Stimulated activated CD4-positive, alpha-beta T cell treated with anti-CD3 and anti-CD28 coated beads, Interleukin-4, amount 100 ng/mL, for 48 hours (primary cell): ENCODE measurements around the gene MBTPS2.
"Not testable (repeated sequence)": the region's sequence is repeated elsewhere in the genome, so short reads cannot be mapped to it uniquely, and the experiment has no call there.

Experiments
- DNase-seq, 2 donors: peaks; one replicate each; pipeline ENCODE4 v3.0.0-alpha.2; 2020; ENCODE audit warnings: low read depth in 2 of 2

MBTPS2 gene

DNA sequence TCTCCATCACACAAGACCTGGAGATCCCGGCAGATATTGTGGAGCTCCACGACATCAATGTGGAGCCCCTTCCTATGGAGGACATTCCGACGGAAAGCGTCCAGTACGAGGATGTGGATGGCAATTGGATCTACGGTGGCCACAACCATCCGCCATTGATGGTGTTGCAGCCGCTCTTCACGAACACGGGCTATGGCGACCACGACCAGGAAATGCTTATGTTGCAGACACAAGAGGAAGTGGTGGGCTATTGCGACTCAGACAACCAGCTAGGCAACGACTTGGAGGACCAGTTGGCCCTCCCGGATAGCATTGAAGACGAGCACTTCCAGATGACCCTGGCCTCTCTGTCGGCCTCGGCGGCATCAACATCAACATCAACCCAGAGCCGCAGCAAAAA lies 17.1 kb downstream of the MBTPS2 start:
- no peak for DNase-seq

GRCh38 chrX:21863241-21863640 lies 23.8 kb downstream of the MBTPS2 start:
- no peak for DNase-seq

- DNase-seq, result no peak
These were observed 26.0 kb downstream of the MBTPS2 start for GRCh38 chrX:21865436-21865835.

DNA sequence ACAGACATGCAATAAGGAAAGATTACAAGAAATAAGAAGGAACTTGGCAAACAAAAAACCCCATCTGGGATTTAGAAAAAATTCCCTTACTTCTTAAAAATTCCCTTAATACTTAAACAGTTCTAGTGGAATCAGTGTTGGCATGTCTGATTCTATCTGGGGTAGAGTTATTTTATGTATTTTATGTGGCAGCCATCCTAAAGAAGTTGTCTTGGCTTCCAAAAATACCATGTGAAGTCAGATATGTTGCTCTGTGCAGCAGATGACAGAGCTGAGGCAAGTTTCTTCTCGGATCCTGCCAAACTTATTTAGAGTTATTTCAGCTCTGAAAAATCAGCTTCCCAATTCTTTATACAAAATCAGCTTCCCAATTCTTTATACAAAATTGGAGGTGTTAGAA lies 31.1 kb downstream of the MBTPS2 start:
- no peak for DNase-seq

DNA sequence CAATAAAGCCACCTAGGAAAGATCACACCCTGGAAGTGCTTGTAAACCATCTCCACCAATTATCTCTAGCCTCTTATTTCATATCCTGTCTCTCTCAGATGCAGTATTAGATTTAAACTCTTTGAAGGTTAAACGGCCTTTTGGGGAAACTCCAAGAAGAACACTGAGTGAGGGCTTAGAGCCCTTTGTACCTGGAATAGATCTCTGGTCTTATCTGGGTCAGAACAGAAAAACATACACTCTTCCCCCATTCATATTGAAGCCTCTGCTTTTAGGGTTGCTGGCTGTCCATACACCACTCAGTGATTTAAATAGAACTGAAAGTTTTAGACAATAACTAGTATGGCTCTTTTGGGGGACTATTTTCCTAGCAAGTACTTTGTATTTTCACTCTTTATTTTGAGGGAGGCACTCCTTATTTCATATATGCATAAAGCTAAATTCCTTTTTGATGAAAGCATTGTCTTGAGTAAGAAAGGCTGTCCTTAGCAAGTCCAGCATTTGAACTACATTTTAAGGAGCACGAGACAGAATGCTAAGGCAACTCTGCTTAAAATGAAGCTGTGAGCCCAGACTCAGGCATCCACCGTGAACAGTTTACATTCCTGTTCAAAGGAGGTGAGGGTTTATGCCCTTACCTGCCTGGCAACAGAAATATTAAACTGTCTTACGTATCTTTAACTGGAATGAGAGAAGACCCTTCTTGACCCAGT lies 33.8 kb downstream of the MBTPS2 start:
- no peak for DNase-seq

DNA sequence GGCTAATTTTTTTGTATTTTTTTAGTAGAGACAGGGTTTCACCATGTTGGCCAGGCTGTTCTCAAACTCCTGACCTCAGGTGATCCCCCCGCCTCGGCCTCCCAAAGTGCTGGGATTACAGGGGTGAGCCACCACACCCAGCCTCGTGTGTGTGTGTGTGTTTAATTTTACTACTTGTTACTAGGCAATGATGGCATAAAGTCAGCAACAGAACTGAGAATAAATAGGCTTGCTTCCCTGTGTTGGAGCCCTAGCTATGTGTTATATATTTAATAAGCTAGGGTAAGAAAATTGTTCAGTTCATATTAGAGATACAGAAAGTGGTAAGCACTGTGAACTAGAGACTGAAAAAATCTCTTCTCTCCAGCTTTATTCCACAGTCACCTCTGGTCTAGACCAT lies 34.8 kb downstream of the MBTPS2 start:
- DNase-seq, result not testable (repeated sequence)

GRCh38 chrX:21875013-21875412 lies 35.6 kb downstream of the MBTPS2 start:
- no peak for DNase-seq

GRCh38 chrX:21881881-21882574 lies 42.6 kb downstream of the MBTPS2 start:
- DNase-seq, result no peak

DNA sequence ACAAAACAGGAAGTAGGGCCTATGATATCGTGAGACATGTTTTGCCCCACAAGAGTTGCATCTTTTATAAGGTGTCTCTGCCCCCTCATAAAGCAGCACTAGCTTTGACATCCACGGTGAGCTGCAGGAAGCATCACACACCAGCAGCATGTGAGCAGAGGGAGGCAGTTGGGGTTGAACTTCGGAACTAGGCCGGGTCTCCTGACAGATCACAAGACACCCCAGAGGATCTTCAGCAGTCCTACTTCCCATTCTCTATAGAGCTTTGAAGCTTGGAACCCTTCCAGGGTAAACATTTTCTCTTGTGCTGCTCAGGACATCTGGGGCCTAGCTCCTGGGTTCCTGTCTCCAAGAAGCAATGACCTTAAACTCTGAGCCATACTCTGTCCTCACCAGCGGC lies 43.8 kb downstream of the MBTPS2 start:
- DNase-seq, result no peak

DNA sequence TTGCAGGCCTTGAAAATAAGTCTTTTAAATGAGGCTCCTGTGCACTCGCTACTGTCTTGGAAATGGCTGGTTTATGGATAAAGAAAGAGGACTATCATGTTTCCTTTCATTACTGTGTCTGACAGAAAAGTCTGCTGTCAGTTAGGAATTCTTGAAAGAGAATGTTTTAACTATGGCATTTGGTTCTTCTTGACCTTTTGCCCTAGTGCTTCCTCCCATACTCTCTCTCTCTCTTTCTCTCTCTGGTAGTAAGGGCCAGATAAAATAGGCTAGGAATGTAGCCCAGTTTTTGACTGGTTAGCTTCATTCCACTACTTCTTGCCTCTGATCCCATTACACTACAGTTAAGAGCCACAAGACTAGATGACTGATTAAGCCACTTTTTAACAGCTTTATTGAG lies 46.2 kb downstream of the MBTPS2 start:
- no peak for DNase-seq

GRCh38 chrX:21905313-21905712 lies 65.9 kb downstream of the MBTPS2 start:
- no peak for DNase-seq

DNA sequence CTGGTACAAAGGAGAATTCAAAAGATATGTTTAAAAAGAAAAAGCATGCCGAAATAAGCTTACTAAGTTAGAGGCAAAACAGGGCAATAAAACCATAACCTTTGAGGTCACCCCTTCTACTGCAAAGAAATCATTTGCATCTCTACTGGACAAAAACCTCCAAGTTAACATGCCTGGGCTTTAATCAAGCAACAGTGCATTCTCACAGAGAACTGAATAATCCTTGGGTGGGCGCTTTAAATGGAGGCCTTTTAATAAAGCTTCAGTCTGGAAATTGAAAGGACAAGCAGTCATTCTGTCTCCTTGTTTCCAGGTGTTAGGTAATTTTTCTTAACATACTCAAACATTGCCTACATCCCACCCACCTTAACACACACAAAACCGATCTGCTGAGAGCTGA lies 66.5 kb downstream of the MBTPS2 start:
- DNase-seq, result no peak

GRCh38 chrX:21907260-21907659 lies 67.8 kb downstream of the MBTPS2 start:
- DNase-seq, result no peak

DNA sequence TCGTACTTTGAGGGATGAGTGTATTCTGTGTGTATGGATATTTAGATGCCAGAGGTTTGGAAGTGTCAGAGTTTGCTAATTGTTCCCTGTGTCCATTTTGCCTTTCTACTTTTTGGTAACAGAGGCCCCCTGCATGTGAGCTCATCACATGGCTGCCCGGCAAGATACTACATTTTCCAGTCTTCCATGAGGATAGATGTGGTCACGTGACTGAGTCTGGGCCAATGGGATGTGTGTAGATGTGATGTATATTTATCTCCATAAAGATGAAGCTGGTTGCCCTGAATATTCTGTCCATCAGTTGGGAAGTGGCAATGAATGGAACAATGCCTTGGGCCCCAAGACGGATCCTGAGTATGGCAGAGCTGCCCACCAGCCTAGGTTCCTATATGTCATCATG lies 72.1 kb downstream of the MBTPS2 start:
- no peak for DNase-seq

GRCh38 chrX:21912220-21912619 lies 72.8 kb downstream of the MBTPS2 start:
- DNase-seq, result no peak

- DNase-seq, result no peak
These were observed 73.6 kb downstream of the MBTPS2 start for GRCh38 chrX:21912989-21913388.

DNA sequence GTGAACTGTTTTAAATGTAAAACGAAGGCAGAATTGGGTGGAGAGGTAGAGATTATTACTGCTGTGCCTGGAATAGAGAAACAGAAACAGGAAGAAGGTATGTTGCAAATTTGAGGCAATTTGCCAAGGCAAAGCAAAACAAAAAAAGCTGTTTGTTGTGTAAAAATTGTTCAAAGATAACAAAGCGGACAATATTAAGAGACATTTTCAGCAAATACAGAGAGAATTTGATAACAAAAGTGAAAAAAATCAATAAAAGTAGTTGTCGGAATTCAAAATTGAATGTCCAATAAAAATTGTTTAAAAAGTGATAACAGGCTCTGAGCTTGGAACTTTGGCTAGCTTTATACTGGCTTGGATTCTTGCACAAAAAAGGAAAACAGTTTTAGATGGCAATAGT lies 86.7 kb downstream of the MBTPS2 start:
- no peak for DNase-seq

DNA sequence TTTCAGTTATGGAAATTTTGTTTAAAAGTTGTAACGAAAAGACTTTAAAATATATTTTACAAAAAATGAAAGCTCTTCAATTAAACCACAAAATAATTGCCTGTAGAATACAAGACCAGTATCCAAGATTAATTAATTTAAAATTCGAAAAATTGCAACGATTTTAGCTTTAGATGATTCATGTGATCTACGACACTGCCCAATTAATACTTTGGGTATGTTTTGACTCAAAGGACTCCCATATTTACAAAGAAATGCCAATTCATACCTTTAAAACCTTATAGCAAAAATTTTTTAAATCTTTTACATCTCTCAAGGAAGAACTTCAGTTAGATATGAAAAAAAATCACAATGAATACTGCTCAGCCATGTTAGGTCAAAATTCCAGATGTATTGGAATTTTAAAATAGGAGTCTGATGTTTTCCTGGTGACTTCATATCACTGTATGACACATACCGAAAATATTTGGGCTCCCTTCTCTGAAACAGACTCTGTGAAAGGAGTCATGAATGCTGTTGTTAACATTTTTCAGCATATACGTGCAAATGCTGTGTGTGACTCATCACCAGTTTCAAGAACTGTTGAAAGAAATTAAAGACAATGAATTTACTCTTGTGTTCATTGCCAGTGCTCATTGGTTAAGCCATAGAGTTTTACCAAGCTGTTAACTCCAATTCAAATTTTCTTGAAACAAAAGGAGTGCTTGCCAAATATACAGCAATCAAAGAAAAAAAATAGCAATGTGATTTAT lies 87.3 kb downstream of the MBTPS2 start:
- no peak for DNase-seq

DNA sequence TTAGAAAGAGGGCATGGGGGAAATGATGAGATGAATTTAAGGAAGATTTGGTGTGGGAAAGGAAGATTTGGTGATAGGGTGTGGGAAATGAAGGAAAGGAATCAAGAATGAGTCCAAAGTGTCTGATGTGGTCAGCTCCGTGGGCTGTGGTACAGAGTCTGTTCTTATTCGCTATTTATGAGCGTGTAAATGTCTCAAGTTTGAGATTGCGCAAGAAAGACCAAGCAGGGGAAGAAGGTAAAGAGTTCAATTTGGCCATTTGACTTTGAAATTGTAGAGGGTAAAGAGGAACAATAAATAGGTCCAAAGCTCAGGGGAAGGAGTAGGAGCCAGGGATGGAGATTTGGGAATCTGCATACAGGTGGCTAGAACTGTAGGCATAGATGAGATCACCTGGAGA lies 89.8 kb downstream of the MBTPS2 start:
- DNase-seq, result no peak

- DNase-seq, result no peak
These were observed 91.6 kb downstream of the MBTPS2 start for GRCh38 chrX:21930986-21931385.

DNA sequence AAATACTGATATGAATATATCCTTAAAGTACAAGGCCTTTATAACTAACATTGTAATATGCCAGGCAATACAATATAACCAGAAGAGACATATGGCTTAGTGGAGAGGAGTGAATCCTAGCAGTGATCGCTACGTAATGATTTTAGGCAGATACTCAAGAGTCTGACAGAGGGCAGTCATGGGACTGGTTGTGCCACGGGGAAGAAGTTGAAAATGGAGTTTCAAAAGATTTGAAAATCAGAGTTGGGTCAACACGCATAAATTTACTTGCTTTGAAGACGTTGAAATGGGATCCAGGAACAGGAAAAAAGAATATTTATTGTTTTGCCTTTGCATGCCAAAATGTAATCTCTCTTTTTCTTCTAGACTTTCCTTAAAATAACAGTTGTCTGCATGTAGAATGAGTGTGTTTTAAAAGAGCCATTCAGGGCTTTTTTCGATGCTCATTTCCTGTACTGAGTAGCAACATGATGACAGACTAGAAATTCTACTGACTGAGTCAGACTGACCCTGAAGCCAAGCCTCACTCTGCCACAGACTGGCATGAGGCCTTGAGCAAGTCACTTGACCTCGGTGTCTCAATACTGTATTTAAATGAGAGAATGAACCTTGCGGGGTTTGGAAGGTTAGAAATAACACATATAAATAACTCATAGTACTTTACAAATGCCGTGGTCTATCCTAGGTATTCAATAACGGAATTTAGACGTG lies 93.0 kb downstream of the MBTPS2 start:
- DNase-seq, result no peak

- no peak for DNase-seq
These were observed 93.7 kb downstream of the MBTPS2 start for GRCh38 chrX:21933077-21933476.
